Coronary artery (tissue), 2 donors: ENCODE results near the gene PIK3C2G.

ENCODE experiments used
- DNase-seq: peaks from one replicate; pipeline ENCODE4 v3.0.0-alpha.2; 2017; ENCODE audit warnings: low spot score
- H3K27ac ChIP-seq, 2 donors: fragments of 200-600 bp; sonication (generic); one replicate each; pipeline ENCODE4 v1.5.1; 2016 to 2019
- H3K4me3 ChIP-seq: fragments of 200-600 bp; sonication (generic); 2 replicates; pipeline ENCODE4 v1.5.1; 2016; ENCODE audit warnings: mild to moderate bottlenecking, moderate library complexity
- TF ChIP-seq, protein P1 (sequence below): fragments of 200-600 bp; sonication (generic); IDR thresholded peaks from one replicate; pipeline ENCODE4 v1.5.1; 2019; ENCODE audit warnings: antibody characterized with exemption

PIK3C2G gene

DNA sequence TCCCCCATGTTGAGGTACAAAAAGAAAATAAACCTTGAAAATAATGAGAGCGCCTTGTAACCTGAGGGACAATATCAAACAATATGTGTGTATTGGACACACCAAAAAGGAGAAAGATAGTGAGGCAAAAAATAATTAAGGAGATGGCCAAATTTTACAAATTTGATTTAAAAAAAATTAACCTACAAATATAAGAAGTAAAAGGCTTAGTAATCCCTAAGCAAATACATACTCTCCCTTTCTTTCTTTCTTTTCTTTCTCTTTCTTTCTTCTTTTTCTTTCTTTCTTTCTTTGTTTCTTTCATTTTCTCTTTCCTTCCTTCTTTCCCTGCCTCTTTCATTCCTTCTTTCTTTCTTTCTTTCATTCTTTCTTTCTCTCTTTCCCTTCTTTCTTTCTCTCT is 133.4 kb downstream of the PIK3C2G start:
- Histone ChIP-seq H3K4me3 (no peak overlapping the region), H3K27ac (no peak overlapping the region)
- no peak for DNase-seq
- TF ChIP-seq, protein P1, sequence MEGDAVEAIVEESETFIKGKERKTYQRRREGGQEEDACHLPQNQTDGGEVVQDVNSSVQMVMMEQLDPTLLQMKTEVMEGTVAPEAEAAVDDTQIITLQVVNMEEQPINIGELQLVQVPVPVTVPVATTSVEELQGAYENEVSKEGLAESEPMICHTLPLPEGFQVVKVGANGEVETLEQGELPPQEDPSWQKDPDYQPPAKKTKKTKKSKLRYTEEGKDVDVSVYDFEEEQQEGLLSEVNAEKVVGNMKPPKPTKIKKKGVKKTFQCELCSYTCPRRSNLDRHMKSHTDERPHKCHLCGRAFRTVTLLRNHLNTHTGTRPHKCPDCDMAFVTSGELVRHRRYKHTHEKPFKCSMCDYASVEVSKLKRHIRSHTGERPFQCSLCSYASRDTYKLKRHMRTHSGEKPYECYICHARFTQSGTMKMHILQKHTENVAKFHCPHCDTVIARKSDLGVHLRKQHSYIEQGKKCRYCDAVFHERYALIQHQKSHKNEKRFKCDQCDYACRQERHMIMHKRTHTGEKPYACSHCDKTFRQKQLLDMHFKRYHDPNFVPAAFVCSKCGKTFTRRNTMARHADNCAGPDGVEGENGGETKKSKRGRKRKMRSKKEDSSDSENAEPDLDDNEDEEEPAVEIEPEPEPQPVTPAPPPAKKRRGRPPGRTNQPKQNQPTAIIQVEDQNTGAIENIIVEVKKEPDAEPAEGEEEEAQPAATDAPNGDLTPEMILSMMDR: no peak

DNA sequence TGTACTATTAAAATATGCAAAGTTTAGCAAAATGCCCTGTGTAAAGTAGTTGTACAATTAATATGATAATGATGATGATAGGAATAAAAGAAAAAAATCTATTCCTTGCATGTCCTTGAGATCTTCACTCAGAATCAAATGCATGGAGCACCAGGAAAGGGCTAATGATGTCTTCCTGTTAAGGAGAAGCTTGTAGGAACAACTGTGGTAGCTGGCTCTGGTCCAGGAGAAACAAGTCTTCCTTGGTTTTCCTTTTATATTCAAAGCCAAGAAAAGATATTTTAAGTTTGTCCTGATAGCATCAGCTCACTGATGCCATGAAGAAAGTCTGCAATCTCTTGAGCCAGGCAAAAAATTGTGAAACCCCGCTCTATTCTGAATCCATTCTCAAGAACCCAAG is 138.9 kb downstream of the PIK3C2G start:
- TF ChIP-seq, protein P1: no peak
- no peak overlapping the region for H3K27ac ChIP-seq
- H3K4me3 ChIP-seq: no peak overlapping the region
- DNase-seq: no peak

DNA sequence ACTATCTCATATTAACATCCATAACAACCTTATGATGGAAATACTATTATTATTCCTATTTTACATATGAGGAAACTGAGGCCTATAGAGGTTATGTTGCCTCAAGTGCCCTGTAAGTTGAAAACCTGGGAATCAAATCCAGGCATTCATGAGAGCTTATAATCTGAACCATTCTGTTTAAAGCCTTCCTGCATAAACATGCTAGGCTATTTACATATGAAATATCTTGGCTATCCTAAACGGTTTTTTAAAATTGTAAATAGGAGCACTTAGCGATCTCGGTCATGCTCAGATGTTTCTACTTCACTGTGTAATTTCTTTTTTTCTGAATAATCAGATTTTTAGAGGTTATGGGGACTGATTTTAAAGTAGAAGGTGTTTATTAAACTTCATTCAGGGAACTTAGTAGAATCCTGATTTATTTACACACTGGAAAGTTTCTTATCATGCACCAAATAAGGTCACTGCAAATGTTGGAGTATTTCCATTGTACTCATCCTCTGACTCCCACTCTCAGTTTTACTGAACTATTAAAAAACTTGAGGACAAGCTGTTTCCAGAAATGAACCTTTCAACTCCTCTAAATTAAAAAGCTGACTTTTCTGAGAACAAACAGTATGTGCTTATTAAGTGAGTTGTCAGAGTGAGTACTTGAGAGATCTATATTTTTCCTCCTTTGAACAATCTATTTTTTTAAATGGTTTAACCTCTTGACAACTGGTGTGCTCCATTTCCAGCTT is 141.7 kb downstream of the PIK3C2G start:
- DNase-seq: no peak
- no peak overlapping the region for H3K27ac ChIP-seq
- no peak overlapping the region for H3K4me3 ChIP-seq
- TF ChIP-seq, protein P1: no peak

DNA sequence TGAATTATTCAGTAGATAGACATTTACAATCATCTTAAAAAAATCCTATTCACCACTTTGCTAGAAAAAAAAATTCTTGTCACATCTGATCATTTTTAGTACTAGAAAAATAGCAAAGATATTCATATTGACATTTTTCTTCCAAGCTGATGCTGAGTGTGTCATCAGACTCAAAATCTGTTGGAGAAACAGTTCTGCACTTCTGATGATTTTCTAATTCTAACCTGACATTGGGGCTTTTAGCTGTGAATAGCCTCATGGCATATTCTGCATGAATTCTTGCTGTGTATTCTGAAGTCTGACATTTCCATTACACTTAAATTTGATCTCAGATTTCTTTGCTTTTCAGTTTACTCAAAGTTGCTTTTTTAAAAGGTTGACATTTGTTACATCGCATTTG is 150.1 kb downstream of the PIK3C2G start:
- no peak for DNase-seq
- TF ChIP-seq, protein P1: no peak
- no peak overlapping the region for H3K4me3 ChIP-seq
- no peak overlapping the region for H3K27ac ChIP-seq

DNA sequence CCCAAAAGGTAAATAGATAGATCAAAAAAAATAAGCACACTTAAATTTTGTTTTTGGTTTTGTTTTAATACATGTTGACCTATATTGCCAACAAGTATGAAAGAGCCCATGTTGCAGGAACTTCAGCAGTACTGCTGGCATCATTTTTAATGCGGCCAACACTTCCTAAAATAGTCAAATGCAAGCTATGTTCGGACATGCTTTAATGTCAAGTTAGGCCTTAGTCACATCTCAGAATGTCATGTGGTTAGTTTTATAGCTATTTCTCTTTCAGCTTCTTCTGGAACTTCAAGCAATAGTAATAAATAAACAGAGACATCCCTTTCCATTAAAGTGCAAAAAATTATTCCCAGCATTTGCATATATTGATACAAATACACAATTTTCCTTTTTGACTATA is 153.4 kb downstream of the PIK3C2G start:
- Histone ChIP-seq H3K4me3 (no peak overlapping the region), H3K27ac (no peak overlapping the region)
- no peak for DNase-seq
- TF ChIP-seq, protein P1: no peak

DNA sequence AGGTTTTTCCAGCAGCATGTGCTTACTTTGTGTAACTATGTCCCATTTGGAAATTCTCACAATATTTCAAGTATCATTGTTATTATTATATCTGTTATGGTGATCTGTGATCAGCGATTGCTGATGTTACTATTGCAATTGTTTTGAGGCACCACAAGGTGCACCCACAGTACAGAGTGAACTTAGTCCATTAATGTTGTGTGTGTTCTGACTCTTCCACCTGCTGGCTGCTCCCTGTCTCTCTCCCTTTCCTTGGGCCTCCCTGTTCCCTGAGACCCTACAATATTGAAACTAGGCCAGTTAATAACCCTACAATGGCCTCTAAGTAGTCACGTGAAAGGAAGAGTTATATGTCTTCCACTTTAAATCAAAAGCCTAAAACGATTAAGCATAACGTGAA is 153.9 kb downstream of the PIK3C2G start:
- Histone ChIP-seq H3K4me3 (no peak overlapping the region), H3K27ac (no peak overlapping the region)
- TF ChIP-seq, protein P1: no peak
- DNase-seq: no peak

DNA sequence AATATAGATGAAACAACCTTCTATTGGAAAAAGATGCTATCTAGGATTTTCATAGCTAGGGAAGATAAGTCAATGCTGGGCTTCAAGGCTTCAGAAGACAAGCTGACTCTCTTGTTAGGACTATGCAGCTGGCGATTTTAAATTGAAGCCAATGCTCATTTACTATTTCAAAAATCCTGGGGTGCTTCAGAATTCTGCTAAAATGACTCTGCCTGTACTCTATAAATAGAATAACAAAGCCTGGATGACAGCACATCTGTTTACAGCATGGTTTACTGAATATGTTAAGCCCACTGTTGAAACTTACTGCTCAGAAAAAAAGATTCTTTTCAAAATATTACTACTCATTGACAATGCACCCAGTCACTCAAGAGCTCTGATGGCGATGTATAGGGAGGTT is 155.1 kb downstream of the PIK3C2G start:
- TF ChIP-seq, protein P1: no peak
- no peak overlapping the region for H3K27ac ChIP-seq
- H3K4me3 ChIP-seq: no peak overlapping the region
- DNase-seq: no peak
